NCI-H1092 treated with DMSO at 0.1 percent for 48 hours (cell line): Measurements from ENCODE around the gene TCF25.
"Not testable (repeated sequence)": the region's sequence is repeated elsewhere in the genome, so short reads cannot be mapped to it uniquely, and the experiment has no call there.

Source experiments
- DNase-seq: peaks from one replicate; lab custom pipeline; 2025; lab: John Stamatoyannopoulos, UW

Gene TCF25

GRCh38 chr16:89845417-89845816 lies 28.0 kb upstream of the TCF25 start:
- DNase-seq, result no peak

GRCh38 chr16:89847051-89847939 lies 26.1 kb upstream of the TCF25 start:
- DNase-seq, result peak; percentile 10

GRCh38 chr16:89847940-89848297 lies 25.5 kb upstream of the TCF25 start:
- no peak for DNase-seq

- no peak for DNase-seq
Observed at GRCh38 chr16:89848974-89849373, 24.4 kb upstream of the TCF25 start.

- no peak for DNase-seq
Observed at GRCh38 chr16:89853306-89853993, 19.9 kb upstream of the TCF25 start.

- DNase-seq, result no peak
Observed at GRCh38 chr16:89855301-89855945, 18.0 kb upstream of the TCF25 start.

GRCh38 chr16:89855986-89856385 lies 17.4 kb upstream of the TCF25 start:
- no peak for DNase-seq

- DNase-seq, result no peak
Observed at GRCh38 chr16:89858973-89859614, 14.3 kb upstream of the TCF25 start.

- no peak for DNase-seq
Observed at GRCh38 chr16:89859615-89860007, 13.8 kb upstream of the TCF25 start.

- DNase-seq, result peak; percentile 23
Observed at GRCh38 chr16:89860747-89861304, 12.6 kb upstream of the TCF25 start.

- no peak for DNase-seq
Observed at GRCh38 chr16:89861648-89862047, 11.7 kb upstream of the TCF25 start.

GRCh38 chr16:89862732-89863131 lies 10.7 kb upstream of the TCF25 start:
- DNase-seq, result no peak

GRCh38 chr16:89863741-89864526 lies 9.5 kb upstream of the TCF25 start:
- DNase-seq, result no peak

- DNase-seq, result no peak
Observed at GRCh38 chr16:89864527-89864820, 8.9 kb upstream of the TCF25 start.

- no peak for DNase-seq
Observed at GRCh38 chr16:89867918-89868317, 5.5 kb upstream of the TCF25 start.

- DNase-seq, result no peak
Observed at GRCh38 chr16:89869911-89870310, 3.5 kb upstream of the TCF25 start.

- no peak for DNase-seq
Observed at GRCh38 chr16:89870440-89870839, 3.0 kb upstream of the TCF25 start.

GRCh38 chr16:89871895-89872294 lies 1.5 kb upstream of the TCF25 start:
- DNase-seq, result no peak

GRCh38 chr16:89873972-89874689 lies 739 bp downstream of the TCF25 start:
- DNase-seq, result peak; percentile 85

- DNase-seq, result not testable (repeated sequence)
Observed at GRCh38 chr16:89879123-89879522, 5.7 kb downstream of the TCF25 start.
